ENCODE measurements around the gene SLC7A9. TPM values are rescaled to one million over a fixed set of nuclear protein-coding genes. Genes with fewer than 3 reads are reported as not detected.
"Not testable (repeated sequence)": the region's sequence is repeated elsewhere in the genome, so short reads cannot be mapped to it uniquely, and the experiment has no call there.

Gene SLC7A9
- total RNA-seq, 1 donor from 2014 or later, result 0.32 TPM

- no peak for DNase-seq (ENCODE audit: low spot score)
Observed at GRCh38 chr19:32800754-32801153, 68.8 kb downstream of the SLC7A9 start.

GRCh38 chr19:32800191-32800590 is 69.4 kb downstream of the SLC7A9 start:
- no peak for DNase-seq (ENCODE audit: low spot score)

- DNase-seq (ENCODE audit: low spot score), result no peak
Observed at GRCh38 chr19:32798201-32798600, 71.4 kb downstream of the SLC7A9 start.

- no peak for DNase-seq (ENCODE audit: low spot score)
Observed at GRCh38 chr19:32789429-32789828, 80.1 kb downstream of the SLC7A9 start.

- not testable (repeated sequence) for DNase-seq (ENCODE audit: low spot score)
Observed at GRCh38 chr19:32787895-32788294, 81.7 kb downstream of the SLC7A9 start.

GRCh38 chr19:32787161-32787813 is 82.3 kb downstream of the SLC7A9 start:
- not testable (repeated sequence) for DNase-seq (ENCODE audit: low spot score)

GRCh38 chr19:32782089-32782488 is 87.5 kb downstream of the SLC7A9 start:
- DNase-seq (ENCODE audit: low spot score), result not testable (repeated sequence)

- no peak for DNase-seq (ENCODE audit: low spot score)
Observed at GRCh38 chr19:32781280-32781679, 88.3 kb downstream of the SLC7A9 start.

Other genes starting within 250 kb of the SLC7A9 start
- gene ANKRD27, start 194.6 kb downstream of the SLC7A9 start, total RNA-seq, result 24.1 TPM
- 0.20 TPM for gene RGS9BP, start 193.9 kb downstream of the SLC7A9 start, total RNA-seq
- gene NUDT19, start 177.9 kb downstream of the SLC7A9 start, total RNA-seq, result 7.9 TPM
- gene TDRD12, start 150.0 kb downstream of the SLC7A9 start, total RNA-seq, result 1.4 TPM
- gene CEP89, start 102.2 kb upstream of the SLC7A9 start, total RNA-seq, result 19.8 TPM
- 1.7 TPM for gene FAAP24, start 102.5 kb upstream of the SLC7A9 start, total RNA-seq
- 50.4 TPM for gene RHPN2, start 195.1 kb upstream of the SLC7A9 start, total RNA-seq
- gene GPATCH1, start 211.4 kb upstream of the SLC7A9 start, total RNA-seq, result 7.6 TPM